Stimulated activated CD4-positive, alpha-beta T cell treated with anti-CD3 and anti-CD28 coated beads, Interleukin-12 subunit alpha, Interleukin-12 subunit beta, amount 100 ng/mL, for 48 hours (primary cell): ENCODE results near the gene APOL2.

Experiments used
- DNase-seq, 3 donors: peaks; one replicate each; pipeline ENCODE4 v3.0.0-alpha.2; 2020; ENCODE audit warnings: low read depth in 2 of 3, low spot score in 1 of 3

APOL2 gene

GRCh38 chr22:36180038-36180880 is 59.1 kb downstream of the APOL2 start:
- DNase-seq = peak; percentile 71 to 86 (median 82)

GRCh38 chr22:36177160-36177559 is 62.2 kb downstream of the APOL2 start:
- no peak for DNase-seq
